ENCODE results near the gene XPO4.

XPO4 gene

GRCh38 chr13:20778311-20778710 is 124.2 kb downstream of the XPO4 start:
- Histone ChIP-seq H3K4me1 (no peaks in the 10 kb centered on the region; the same call in 1 of the 2 replicates), H3K36me3 (peaks cover 14% of the 10 kb centered on the region), H3K9me3 (no peaks in the 10 kb centered on the region), H3K27me3 (no peaks in the 10 kb centered on the region), H3K4me3 (ENCODE audit: low read depth, low read length) (no peak overlapping the region)
- TF ChIP-seq CTCF (IDR thresholded peaks at IDR 0.05; ENCODE audit: low read depth, low read length): no peak
- DNase-seq: no peak

GRCh38 chr13:20776751-20777150 is 125.8 kb downstream of the XPO4 start:
- Histone ChIP-seq H3K4me1 (no peaks in the 10 kb centered on the region), H3K36me3 (peaks cover 10% of the 10 kb centered on the region), H3K4me3 (ENCODE audit: low read depth, low read length) (no peak overlapping the region), H3K27me3 (no peaks in the 10 kb centered on the region), H3K9me3 (no peaks in the 10 kb centered on the region)
- DNase-seq: no peak
- no peak for TF ChIP-seq CTCF (IDR thresholded peaks at IDR 0.05; ENCODE audit: low read depth, low read length)

GRCh38 chr13:20775961-20776360 is 126.6 kb downstream of the XPO4 start:
- no peak for TF ChIP-seq CTCF (IDR thresholded peaks at IDR 0.05; ENCODE audit: low read depth, low read length)
- no peak for DNase-seq
- Histone ChIP-seq H3K36me3 (peaks cover 4% of the 10 kb centered on the region; the same call in 1 of the 2 replicates), H3K27me3 (no peaks in the 10 kb centered on the region), H3K9me3 (no peaks in the 10 kb centered on the region), H3K4me3 (ENCODE audit: low read depth, low read length) (no peak overlapping the region), H3K4me1 (no peaks in the 10 kb centered on the region)

- TF ChIP-seq CTCF (IDR thresholded peaks at IDR 0.05; ENCODE audit: low read depth, low read length): no peak
- H3K27me3 ChIP-seq: no peaks in the 10 kb centered on the region
- no peaks in the 10 kb centered on the region for H3K36me3 ChIP-seq
- no peak overlapping the region for H3K4me3 ChIP-seq (ENCODE audit: low read depth, low read length)
- DNase-seq: no peak
- no peaks in the 10 kb centered on the region for H3K9me3 ChIP-seq
- H3K4me1 ChIP-seq: no peaks in the 10 kb centered on the region
These were observed 127.8 kb downstream of the XPO4 start for GRCh38 chr13:20774746-20775145.

GRCh38 chr13:20773194-20774080 is 129.1 kb downstream of the XPO4 start, which contains the start of gene EEF1AKMT1:
Gene EEF1AKMT1 (minus strand): TSS chr13:20773961. CDS start chr13:20757598, 16,363 bp downstream.
- peak within 1 kb of the TSS; percentile 83 for H3K4me3 ChIP-seq (ENCODE audit: low read depth, low read length)
- peak; percentile 96 for DNase-seq
- no peaks in the 10 kb centered on the region for H3K36me3 ChIP-seq
- H3K9me3 ChIP-seq: no peaks in the 10 kb centered on the region
- H3K27me3 ChIP-seq: no peaks in the 10 kb centered on the region
- no peak for TF ChIP-seq CTCF (IDR thresholded peaks at IDR 0.05; ENCODE audit: low read depth, low read length)
- H3K4me1 ChIP-seq: no peaks in the 10 kb centered on the region
